A549 (cell line): ENCODE data around the gene ACTN2. TPM values are rescaled to one million over a fixed set of nuclear protein-coding genes. Genes with fewer than 3 reads are reported as not detected.

Experiments used
- ATAC-seq, 2 experiments: fragments of 200-7000 bp in 1 of 2; fragments of >200 bp in 1 of 2; cut with Nextera tagmentation in 1 of 2; cut with Tn5 transposase in 1 of 2; 3 replicates each; pipeline versions ENCODE4 v1.8.0 to v1.9.1; 2018 to 2020; ENCODE audit warnings: mild to moderate bottlenecking in 1 of 2, moderate library complexity in 1 of 2
- CTCF ChIA-PET: fragments of 300-600 bp; sonication (Branson Sonifier 250); formaldehyde crosslinking; extraction: SDS; loops from one replicate; lab custom pipeline; 2021; ENCODE audit warnings: antibody characterized with exemption, inconsistent platforms; lab: Yijun Ruan, JAX
- POLR2A ChIA-PET: fragments of 350-600 bp; formaldehyde crosslinking; extraction: SDS; loops from one replicate; lab custom pipeline; 2021; ENCODE audit warnings: antibody characterized with exemption, inconsistent platforms; lab: Yijun Ruan, JAX
- DNase-seq, 2 experiments: peaks; one replicate each; pipeline versions ENCODE4 v3.0.0 to v3.0.0-alpha.2; 2011 to 2016; ENCODE audit warnings: low read depth in 1 of 2, low spot score in 1 of 2
- FAIRE-seq: peaks from 2 replicates; lab custom pipeline; 2011; peaks lifted over from hg19 to GRCh38; lab: Jason Lieb, UNC
- H3K27ac ChIP-seq, 2 experiments: fragments of >200 bp; sonication (Bioruptor Twin); formaldehyde crosslinking; 3 replicates each; pipeline ENCODE4 v1.5.1; 2016 to 2017
- H3K4me1 ChIP-seq: fragments of >200 bp; sonication (Bioruptor Twin); formaldehyde crosslinking; 3 replicates; pipeline ENCODE4 v1.6.1; 2016
- H3K4me2 ChIP-seq: fragments of >200 bp; sonication (Bioruptor Twin); formaldehyde crosslinking; 3 replicates; pipeline ENCODE4 v1.6.1; 2016
- H3K4me3 ChIP-seq: fragments of >200 bp; sonication (Bioruptor Twin); formaldehyde crosslinking; 3 replicates; pipeline ENCODE4 v1.5.1; 2016
- H3K9me3 ChIP-seq: fragments of >200 bp; sonication (Bioruptor Twin); formaldehyde crosslinking; 3 replicates; pipeline ENCODE4 v1.6.1; 2016
- BHLHE40 ChIP-seq: IDR thresholded peaks from 2 replicates; pipeline ENCODE4 v1.6.1; 2012; ENCODE audit warnings: low read depth, low read length, inconsistent platforms
- CBX2 ChIP-seq: fragments of 200-600 bp; sonication (generic); IDR thresholded peaks from 2 replicates; pipeline ENCODE4 v1.6.1; 2016; ENCODE audit warnings: low read depth, mild to moderate bottlenecking, borderline replicate concordance
- EHF ChIP-seq: fragments of 250-450 bp; sonication (Bioruptor Pico); IDR thresholded peaks from 2 replicates; pipeline ENCODE4 v1.5.0; 2020; ENCODE audit warnings: mild to moderate bottlenecking
- FOSB ChIP-seq: fragments of 250-450 bp; sonication (Bioruptor Pico); IDR thresholded peaks from 2 replicates; pipeline ENCODE4 v1.5.0; 2020; ENCODE audit warnings: mild to moderate bottlenecking, moderate library complexity
- FOXS1 ChIP-seq: fragments of 250-450 bp; sonication (Bioruptor Pico); IDR thresholded peaks from 2 replicates; pipeline ENCODE4 v1.5.0; 2020; ENCODE audit warnings: mild to moderate bottlenecking, moderate library complexity
- HOXB13 ChIP-seq: fragments of 250-450 bp; sonication (Bioruptor Pico); IDR thresholded peaks from 2 replicates; pipeline ENCODE4 v1.5.0; 2020; ENCODE audit warnings: low read depth, mild to moderate bottlenecking, moderate library complexity
- JUN ChIP-seq, 2 experiments: fragments of >200 bp; sonication (Bioruptor Twin); formaldehyde crosslinking; IDR thresholded peaks; 2 replicates in 1 of 2; 3 replicates in 1 of 2; pipeline ENCODE4 v1.6.1; 2016 to 2017
- KDM5A ChIP-seq: fragments of 200-600 bp; sonication (generic); IDR thresholded peaks from 2 replicates; pipeline ENCODE4 v1.6.1; 2016; ENCODE audit warnings: antibody characterized with exemption, mild to moderate bottlenecking
- MYC ChIP-seq: IDR thresholded peaks from 2 replicates; pipeline ENCODE4 v1.6.1; 2012; ENCODE audit warnings: mild to moderate bottlenecking, inconsistent platforms, low read length, improper control_type of control experiment, borderline replicate concordance
- NPAS2 ChIP-seq: fragments of 250-450 bp; sonication (Bioruptor Pico); IDR thresholded peaks from 2 replicates; pipeline ENCODE4 v1.8.0; 2022; ENCODE audit warnings: mild to moderate bottlenecking, moderate library complexity, borderline replicate concordance
- RAD21 ChIP-seq, 2 experiments: fragments of >200 bp in 1 of 2; sonication (Bioruptor Twin) in 1 of 2; formaldehyde crosslinking in 1 of 2; IDR thresholded peaks in 1 of 2; conservative IDR thresholded peaks in 1 of 2; 2 replicates in 1 of 2; 3 replicates in 1 of 2; pipeline ENCODE4 v1.6.1; 2012 to 2018; ENCODE audit warnings: inconsistent platforms in 1 of 2
- RARB ChIP-seq: fragments of 250-450 bp; sonication (Bioruptor Pico); IDR thresholded peaks from 2 replicates; pipeline ENCODE4 v1.8.0; 2021; ENCODE audit warnings: mild to moderate bottlenecking, moderate library complexity
- RFX5 ChIP-seq: fragments of 450-650 bp; IDR thresholded peaks from 2 replicates; pipeline ENCODE4 v1.7.1; 2014; ENCODE audit warnings: antibody characterized with exemption, mild to moderate bottlenecking, moderate library complexity
- SMC3 ChIP-seq: fragments of >200 bp; sonication (Bioruptor Twin); formaldehyde crosslinking; IDR thresholded peaks from 3 replicates; pipeline ENCODE4 v1.6.1; 2018; ENCODE audit warnings: inconsistent platforms
- TP53 ChIP-seq: fragments of 250-450 bp; sonication (Bioruptor Pico); IDR thresholded peaks from 2 replicates; pipeline ENCODE4 v1.5.0; 2021; ENCODE audit warnings: mild to moderate bottlenecking, moderate library complexity
- ZC3H11A ChIP-seq: fragments of 450-650 bp; IDR thresholded peaks from 2 replicates; pipeline ENCODE4 v1.6.1; 2014; ENCODE audit warnings: antibody characterized with exemption, mild to moderate bottlenecking
- ZSCAN20 ChIP-seq: fragments of 250-450 bp; sonication (Bioruptor Pico); IDR thresholded peaks from 2 replicates; pipeline ENCODE4 v1.8.0; 2022; ENCODE audit warnings: mild to moderate bottlenecking, moderate library complexity
- WGBS: methylation state at CpG from one replicate; pipeline ENCODE4 v1.1.6; 2017; ENCODE audit errors: missing lambda C conversion rate; 5-methylcytosine and 5-hydroxymethylcytosine counted together
- polyA plus RNA-seq, 4 experiments: library from polyadenylated mRNA; depleted of rRNA in 3 of 4; stranded (reverse); fragments of >200 nt; fragmentation: RNase III in 1 of 4; extraction: RNeasy Plus Mini Kit Qiagen cat#74134 plus additional on column Dnase treatment in 1 of 4; gene quantifications; 2 replicates in 3 of 4; 3 replicates in 1 of 4; pipeline ENCODE4 v1.2.3, GENCODE V29; 2011 to 2017
- TF ChIP-seq, protein P1 (sequence below): IDR thresholded peaks from 2 replicates; pipeline ENCODE4 v1.6.1; 2012
- TF ChIP-seq, protein P2 (sequence below): fragments of 150-350 bp; IDR thresholded peaks from 2 replicates; pipeline ENCODE4 v1.6.1; 2014; ENCODE audit warnings: low read depth, mild to moderate bottlenecking, low read length
- TF ChIP-seq, protein P3 (sequence below): IDR thresholded peaks from 2 replicates; pipeline ENCODE4 v1.6.1; 2012; ENCODE audit warnings: low read depth, borderline replicate concordance
- TF ChIP-seq, protein P4 (sequence below): fragments of >200 bp; sonication (Bioruptor Twin); formaldehyde crosslinking; IDR thresholded peaks from 2 replicates; pipeline ENCODE4 v1.6.1; 2016
- TF ChIP-seq, protein P5 (sequence below): fragments of 200-600 bp; sonication (generic); IDR thresholded peaks from 2 replicates; pipeline ENCODE4 v1.6.1; 2016; ENCODE audit warnings: antibody characterized with exemption, mild to moderate bottlenecking, moderate library complexity

ACTN2 gene
- polyA plus RNA-seq, 2 of the 4 experiments (the other 2 are of a cell fraction) = not detected

DNA sequence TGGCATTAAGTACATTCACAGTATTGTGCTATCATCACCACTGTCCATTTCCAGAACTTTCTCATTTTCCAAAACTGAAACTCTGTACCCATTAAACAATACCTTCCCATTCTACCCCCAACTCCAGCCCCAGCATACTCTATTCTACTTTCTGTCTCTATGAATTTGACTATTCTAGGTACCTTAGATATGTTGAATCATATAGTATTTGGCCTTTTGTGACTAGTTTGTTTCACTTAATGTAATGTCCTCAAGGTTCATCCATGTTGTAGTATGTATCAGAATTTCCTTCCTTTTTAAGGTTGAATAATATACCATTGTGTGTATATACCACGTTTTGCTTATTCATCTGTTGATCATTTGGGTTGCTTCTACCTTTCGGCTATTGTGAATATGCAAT lies 120.3 kb downstream of the ACTN2 start:
- Histone ChIP-seq H3K27ac (no peak overlapping the region), H3K4me1 (no peaks in the 10 kb centered on the region), H3K4me2 (no peak overlapping the region), H3K9me3 (no peaks in the 10 kb centered on the region), H3K4me3 (no peak overlapping the region)
- CTCF ChIA-PET = interaction anchor here (0.6 kb wide), 1 partner anchor 1014 kb away, joined by 3 read pairs; no protein-coding TSS in a partner anchor
- POLR2A ChIA-PET = interaction anchor here (1.2 kb wide), 1 partner anchor 12 kb away, joined by 4 read pairs; the partner anchor contains the start of gene MTR
- FAIRE-seq = no peak
- no peak for TF ChIP-seq SMC3
- TF ChIP-seq TP53 = no peak
- TF ChIP-seq, protein P1, sequence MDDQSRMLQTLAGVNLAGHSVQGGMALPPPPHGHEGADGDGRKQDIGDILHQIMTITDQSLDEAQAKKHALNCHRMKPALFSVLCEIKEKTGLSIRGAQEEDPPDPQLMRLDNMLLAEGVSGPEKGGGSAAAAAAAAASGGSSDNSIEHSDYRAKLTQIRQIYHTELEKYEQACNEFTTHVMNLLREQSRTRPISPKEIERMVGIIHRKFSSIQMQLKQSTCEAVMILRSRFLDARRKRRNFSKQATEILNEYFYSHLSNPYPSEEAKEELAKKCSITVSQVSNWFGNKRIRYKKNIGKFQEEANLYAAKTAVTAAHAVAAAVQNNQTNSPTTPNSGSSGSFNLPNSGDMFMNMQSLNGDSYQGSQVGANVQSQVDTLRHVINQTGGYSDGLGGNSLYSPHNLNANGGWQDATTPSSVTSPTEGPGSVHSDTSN = no peak
- no peak for TF ChIP-seq HOXB13
- TF ChIP-seq ZC3H11A = no peak
- TF ChIP-seq NPAS2 = no peak
- TF ChIP-seq, protein P2, sequence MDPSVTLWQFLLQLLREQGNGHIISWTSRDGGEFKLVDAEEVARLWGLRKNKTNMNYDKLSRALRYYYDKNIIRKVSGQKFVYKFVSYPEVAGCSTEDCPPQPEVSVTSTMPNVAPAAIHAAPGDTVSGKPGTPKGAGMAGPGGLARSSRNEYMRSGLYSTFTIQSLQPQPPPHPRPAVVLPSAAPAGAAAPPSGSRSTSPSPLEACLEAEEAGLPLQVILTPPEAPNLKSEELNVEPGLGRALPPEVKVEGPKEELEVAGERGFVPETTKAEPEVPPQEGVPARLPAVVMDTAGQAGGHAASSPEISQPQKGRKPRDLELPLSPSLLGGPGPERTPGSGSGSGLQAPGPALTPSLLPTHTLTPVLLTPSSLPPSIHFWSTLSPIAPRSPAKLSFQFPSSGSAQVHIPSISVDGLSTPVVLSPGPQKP = no peak
- no peak for TF ChIP-seq FOXS1 (CRISPR knock-in tag)
- no peak for TF ChIP-seq ZSCAN20
- no peak for TF ChIP-seq MYC
- no peak for TF ChIP-seq KDM5A
- TF ChIP-seq RFX5 = no peak
- TF ChIP-seq, protein P3, sequence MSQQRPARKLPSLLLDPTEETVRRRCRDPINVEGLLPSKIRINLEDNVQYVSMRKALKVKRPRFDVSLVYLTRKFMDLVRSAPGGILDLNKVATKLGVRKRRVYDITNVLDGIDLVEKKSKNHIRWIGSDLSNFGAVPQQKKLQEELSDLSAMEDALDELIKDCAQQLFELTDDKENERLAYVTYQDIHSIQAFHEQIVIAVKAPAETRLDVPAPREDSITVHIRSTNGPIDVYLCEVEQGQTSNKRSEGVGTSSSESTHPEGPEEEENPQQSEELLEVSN = no peak
- no peak for TF ChIP-seq RARB
- TF ChIP-seq, protein P4, sequence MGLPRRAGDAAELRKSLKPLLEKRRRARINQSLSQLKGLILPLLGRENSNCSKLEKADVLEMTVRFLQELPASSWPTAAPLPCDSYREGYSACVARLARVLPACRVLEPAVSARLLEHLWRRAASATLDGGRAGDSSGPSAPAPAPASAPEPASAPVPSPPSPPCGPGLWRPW = no peak
- WGBS = 87% methylated on average over 2 of the region's 2 CpGs
- ATAC-seq = no peak
- no peak for DNase-seq

DNA sequence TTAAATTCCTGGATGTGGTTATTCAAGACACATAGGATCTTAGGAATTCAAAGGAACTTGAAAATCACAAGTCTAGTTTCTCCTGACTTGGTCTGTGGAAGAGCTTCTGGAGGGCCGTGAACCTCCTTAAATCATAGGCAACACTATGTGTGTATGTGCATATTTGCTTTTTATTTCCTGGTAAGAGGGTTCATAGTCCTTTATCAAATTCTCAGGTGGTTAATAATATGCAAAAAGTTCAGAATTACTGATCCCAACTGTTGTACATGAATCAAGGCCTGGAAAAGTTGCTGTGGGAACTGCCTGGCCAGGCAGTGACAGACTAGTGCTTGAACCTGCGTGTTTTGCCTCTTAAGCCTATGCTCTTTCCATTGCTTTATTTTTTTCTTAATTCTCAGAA lies 121.7 kb downstream of the ACTN2 start:
- POLR2A ChIA-PET = interaction anchor here (1.6 kb wide), 1 partner anchor 13 kb away, joined by 5 read pairs; the partner anchor contains the start of gene MTR
- no peaks in the 10 kb centered on the region for H3K4me1 ChIP-seq
- FAIRE-seq (no peak), ATAC-seq (no peak), DNase-seq (no peak)
- TF ChIP-seq EHF (CRISPR knock-in tag) (no peak), CBX2 (no peak), JUN (IDR thresholded peaks at IDR 0.05) (no peak), FOSB (CRISPR knock-in tag) (no peak), BHLHE40 (no peak), RAD21 (conservative IDR thresholded peaks at IDR 0.05 in 1 of 2, IDR thresholded peaks at IDR 0.05 in 1 of 2) (no peak)
- TF ChIP-seq, protein P5, sequence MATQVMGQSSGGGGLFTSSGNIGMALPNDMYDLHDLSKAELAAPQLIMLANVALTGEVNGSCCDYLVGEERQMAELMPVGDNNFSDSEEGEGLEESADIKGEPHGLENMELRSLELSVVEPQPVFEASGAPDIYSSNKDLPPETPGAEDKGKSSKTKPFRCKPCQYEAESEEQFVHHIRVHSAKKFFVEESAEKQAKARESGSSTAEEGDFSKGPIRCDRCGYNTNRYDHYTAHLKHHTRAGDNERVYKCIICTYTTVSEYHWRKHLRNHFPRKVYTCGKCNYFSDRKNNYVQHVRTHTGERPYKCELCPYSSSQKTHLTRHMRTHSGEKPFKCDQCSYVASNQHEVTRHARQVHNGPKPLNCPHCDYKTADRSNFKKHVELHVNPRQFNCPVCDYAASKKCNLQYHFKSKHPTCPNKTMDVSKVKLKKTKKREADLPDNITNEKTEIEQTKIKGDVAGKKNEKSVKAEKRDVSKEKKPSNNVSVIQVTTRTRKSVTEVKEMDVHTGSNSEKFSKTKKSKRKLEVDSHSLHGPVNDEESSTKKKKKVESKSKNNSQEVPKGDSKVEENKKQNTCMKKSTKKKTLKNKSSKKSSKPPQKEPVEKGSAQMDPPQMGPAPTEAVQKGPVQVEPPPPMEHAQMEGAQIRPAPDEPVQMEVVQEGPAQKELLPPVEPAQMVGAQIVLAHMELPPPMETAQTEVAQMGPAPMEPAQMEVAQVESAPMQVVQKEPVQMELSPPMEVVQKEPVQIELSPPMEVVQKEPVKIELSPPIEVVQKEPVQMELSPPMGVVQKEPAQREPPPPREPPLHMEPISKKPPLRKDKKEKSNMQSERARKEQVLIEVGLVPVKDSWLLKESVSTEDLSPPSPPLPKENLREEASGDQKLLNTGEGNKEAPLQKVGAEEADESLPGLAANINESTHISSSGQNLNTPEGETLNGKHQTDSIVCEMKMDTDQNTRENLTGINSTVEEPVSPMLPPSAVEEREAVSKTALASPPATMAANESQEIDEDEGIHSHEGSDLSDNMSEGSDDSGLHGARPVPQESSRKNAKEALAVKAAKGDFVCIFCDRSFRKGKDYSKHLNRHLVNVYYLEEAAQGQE = no peak
- no peaks in the 10 kb centered on the region for H3K9me3 ChIP-seq
- WGBS = 95% methylated on average over 2 of the region's 2 CpGs
- CTCF ChIA-PET = interaction anchor here (1.5 kb wide), 1 partner anchor 13 kb away, joined by 3 read pairs; the partner anchor contains the start of gene MTR
- H3K27ac ChIP-seq = no peak overlapping the region
- H3K4me2 ChIP-seq = no peak overlapping the region
- H3K4me3 ChIP-seq = no peak overlapping the region
